A673 (cell line): ENCODE measurements around the gene GYG1.

Experiments
- CTCF ChIP-seq: fragments of 300-800, 200-600 bp; sonication (generic); conservative IDR thresholded peaks from 2 replicates; pipeline ENCODE4 v1.5.1; 2017; ENCODE audit warnings: low read depth, mild to moderate bottlenecking, antibody characterized with exemption, low read length, moderate library complexity, mixed read lengths
- EZH2 ChIP-seq: fragments of 200-600 bp; sonication (generic); IDR thresholded peaks from 2 replicates; pipeline ENCODE4 v1.6.1; 2017; ENCODE audit warnings: borderline replicate concordance, low read depth, mild to moderate bottlenecking, mixed read lengths, antibody characterized with exemption, low read length; ENCODE audit not compliant: poor library complexity, severe bottlenecking

GRCh38 chr3:148957586-148957985, 33.8 kb upstream of the GYG1 start:
- TF ChIP-seq EZH2 = no peak
- peak; percentile 62 for TF ChIP-seq CTCF
